Measurements from ENCODE around the gene DOCK2. TPM values are rescaled to one million over a fixed set of nuclear protein-coding genes. Genes with fewer than 3 reads are reported as not detected.

Gene DOCK2
- total and polyA plus RNA-seq, 2 donors (not counting 1 experiment from before 2014, with no cell fraction given) = 112 to 330 TPM

DNA sequence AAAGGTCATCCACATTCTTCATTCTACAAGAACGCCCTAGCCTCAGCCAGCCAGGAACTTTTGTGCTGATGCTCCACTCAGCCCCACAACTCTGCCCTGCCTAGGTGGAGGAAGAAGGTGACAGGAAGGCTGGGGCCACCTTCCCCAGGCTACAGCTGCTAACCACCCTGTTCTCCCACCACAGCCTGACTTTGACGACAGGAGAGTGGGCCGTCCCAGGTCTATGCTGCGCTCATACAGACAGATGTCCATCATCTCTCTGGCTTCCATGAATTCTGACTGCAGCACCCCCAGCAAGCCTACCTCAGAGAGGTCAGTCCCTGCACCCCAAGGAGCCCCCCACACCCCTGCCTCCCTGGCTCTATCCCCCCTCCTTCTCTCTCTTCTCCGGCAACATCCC, 440.5 kb downstream of the DOCK2 start:
- Mint-ChIP-seq H3K27me3 (no peaks in the 10 kb centered on the region), H3K4me1 (no peaks in the 10 kb centered on the region), H3K4me3 (no peak overlapping the region), H3K9me3 (ENCODE audit: insufficient read depth) (no peaks in the 10 kb centered on the region), H3K27ac (no peak overlapping the region)
- Histone ChIP-seq H3K36me3 (replicated peaks in 1 of 2; ENCODE audit: control extremely low read depth in 1 of 2, control insufficient read depth in 1 of 2, extremely low read depth in 1 of 2, insufficient read depth in 2 of 2, low read length in 1 of 2) (peaks cover 3 to 92% of the 10 kb centered on the region in 2 experiments), H3K9ac (ENCODE audit: low read length) (no peak overlapping the region), H3K9me3 (ENCODE audit: control extremely low read depth in 1 of 3, control insufficient read depth in 2 of 3, insufficient read depth in 1 of 3, low read length in 2 of 3) (no peaks in the 10 kb centered on the region), H3K4me1 (ENCODE audit: control insufficient read depth in 2 of 2, insufficient read depth in 2 of 2, low read length in 2 of 2) (no peaks in the 10 kb centered on the region), H3K27me3 (replicated peaks in 1 of 4; ENCODE audit: control extremely low read depth in 1 of 4, control insufficient read depth in 3 of 4, insufficient read depth in 4 of 4, low read length in 3 of 4) (no peaks in the 10 kb centered on the region), H3K27ac (ENCODE audit: low read length in 2 of 2) (no peak overlapping the region), H3K4me2 (replicated peaks; ENCODE audit: low read depth, low read length, poor library complexity, severe bottlenecking) (no peak overlapping the region), H2AFZ (ENCODE audit: insufficient read depth, low read depth, low read length, poor library complexity, severe bottlenecking) (no peak overlapping the region), H3K79me2 (ENCODE audit: control insufficient read depth, insufficient read depth, low read length) (no peaks in the 10 kb centered on the region), H3K4me3 (ENCODE audit: control extremely low read depth in 1 of 5, extremely low read depth in 1 of 5, insufficient read depth in 1 of 5, low read depth in 2 of 5, low read length in 4 of 5) (no peak overlapping the region), H4K20me1 (ENCODE audit: control insufficient read depth, insufficient read depth, low read length, poor library complexity, severe bottlenecking) (no peaks in the 10 kb centered on the region)
- intact Hi-C loops (cut with micrococcal nuclease) = no loop called here
- ChIA-PET CTCF (no interaction called here), POLR2A (no interaction called here)
- ATAC-seq (ENCODE audit: low read depth) (no peak), DNase-seq (no peak)
- 84% methylated on average over 4 of the region's 5 CpGs for WGBS (ENCODE audit: insufficient coverage)
- TF ChIP-seq, protein P1, sequence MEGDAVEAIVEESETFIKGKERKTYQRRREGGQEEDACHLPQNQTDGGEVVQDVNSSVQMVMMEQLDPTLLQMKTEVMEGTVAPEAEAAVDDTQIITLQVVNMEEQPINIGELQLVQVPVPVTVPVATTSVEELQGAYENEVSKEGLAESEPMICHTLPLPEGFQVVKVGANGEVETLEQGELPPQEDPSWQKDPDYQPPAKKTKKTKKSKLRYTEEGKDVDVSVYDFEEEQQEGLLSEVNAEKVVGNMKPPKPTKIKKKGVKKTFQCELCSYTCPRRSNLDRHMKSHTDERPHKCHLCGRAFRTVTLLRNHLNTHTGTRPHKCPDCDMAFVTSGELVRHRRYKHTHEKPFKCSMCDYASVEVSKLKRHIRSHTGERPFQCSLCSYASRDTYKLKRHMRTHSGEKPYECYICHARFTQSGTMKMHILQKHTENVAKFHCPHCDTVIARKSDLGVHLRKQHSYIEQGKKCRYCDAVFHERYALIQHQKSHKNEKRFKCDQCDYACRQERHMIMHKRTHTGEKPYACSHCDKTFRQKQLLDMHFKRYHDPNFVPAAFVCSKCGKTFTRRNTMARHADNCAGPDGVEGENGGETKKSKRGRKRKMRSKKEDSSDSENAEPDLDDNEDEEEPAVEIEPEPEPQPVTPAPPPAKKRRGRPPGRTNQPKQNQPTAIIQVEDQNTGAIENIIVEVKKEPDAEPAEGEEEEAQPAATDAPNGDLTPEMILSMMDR (IDR thresholded peaks at IDR 0.05) = no peak
- no peak for TF ChIP-seq EZH2 (IDR thresholded peaks at IDR 0.05; ENCODE audit: borderline replicate concordance, insufficient read depth, low read depth, low read length, poor library complexity, severe bottlenecking)

DNA sequence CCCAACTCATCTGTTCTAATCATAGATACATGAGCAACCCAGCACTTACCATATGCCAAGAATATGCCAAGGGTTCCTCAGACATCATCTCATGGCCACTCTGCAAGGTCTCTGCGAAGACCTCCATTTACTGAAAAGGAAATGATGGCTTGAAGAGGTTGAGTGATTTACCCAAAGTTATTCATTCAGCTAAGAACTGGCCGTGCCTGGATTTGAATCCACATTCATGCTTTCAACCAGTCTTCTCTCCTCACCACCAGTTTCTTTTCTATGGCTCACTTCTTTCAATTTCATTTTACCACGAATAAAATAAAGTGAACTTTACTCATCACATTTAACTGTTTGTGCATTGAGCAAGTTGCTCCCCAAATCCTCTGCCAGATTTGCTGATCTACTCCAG, 441.4 kb downstream of the DOCK2 start:
- no peaks in the 10 kb centered on the region for H3K9me3 Mint-ChIP-seq (ENCODE audit: insufficient read depth)
- Histone ChIP-seq H2AFZ (ENCODE audit: insufficient read depth, low read depth, low read length, poor library complexity, severe bottlenecking) (no peak overlapping the region), H3K9ac (ENCODE audit: low read length) (no peak overlapping the region), H3K4me2 (replicated peaks; ENCODE audit: low read depth, low read length, poor library complexity, severe bottlenecking) (no peak overlapping the region), H4K20me1 (ENCODE audit: control insufficient read depth, insufficient read depth, low read length, poor library complexity, severe bottlenecking) (no peaks in the 10 kb centered on the region), H3K36me3 (replicated peaks in 1 of 2; ENCODE audit: control extremely low read depth in 1 of 2, control insufficient read depth in 1 of 2, extremely low read depth in 1 of 2, insufficient read depth in 2 of 2, low read length in 1 of 2) (peaks cover 3 to 95% of the 10 kb centered on the region in 2 experiments), H3K4me1 (ENCODE audit: control insufficient read depth in 2 of 2, insufficient read depth in 2 of 2, low read length in 2 of 2) (no peaks in the 10 kb centered on the region), H3K27ac (ENCODE audit: low read length in 2 of 2) (no peak overlapping the region), H3K9me3 (ENCODE audit: control extremely low read depth in 1 of 3, control insufficient read depth in 2 of 3, insufficient read depth in 1 of 3, low read length in 2 of 3) (no peaks in the 10 kb centered on the region), H3K27me3 (replicated peaks in 1 of 4; ENCODE audit: control extremely low read depth in 1 of 4, control insufficient read depth in 3 of 4, insufficient read depth in 4 of 4, low read length in 3 of 4) (no peaks in the 10 kb centered on the region), H3K79me2 (ENCODE audit: control insufficient read depth, insufficient read depth, low read length) (no peaks in the 10 kb centered on the region), H3K4me3 (ENCODE audit: control extremely low read depth in 1 of 5, extremely low read depth in 1 of 5, insufficient read depth in 1 of 5, low read depth in 2 of 5, low read length in 4 of 5) (no peak overlapping the region)
- ChIA-PET CTCF (no interaction called here), POLR2A (no interaction called here)
- no peak overlapping the region for H3K27ac Mint-ChIP-seq
- H3K27me3 Mint-ChIP-seq = no peaks in the 10 kb centered on the region
- 86% methylated on average over 2 of the region's 3 CpGs for WGBS (ENCODE audit: insufficient coverage)
- H3K4me1 Mint-ChIP-seq = no peaks in the 10 kb centered on the region
- no peak for TF ChIP-seq EZH2 (IDR thresholded peaks at IDR 0.05; ENCODE audit: borderline replicate concordance, insufficient read depth, low read depth, low read length, poor library complexity, severe bottlenecking)
- TF ChIP-seq, protein P1 (IDR thresholded peaks at IDR 0.05) = no peak
- ATAC-seq (ENCODE audit: low read depth) (no peak), DNase-seq (no peak)
- intact Hi-C loops (cut with micrococcal nuclease) = no loop called here
- no peak overlapping the region for H3K4me3 Mint-ChIP-seq
